Peyer's patch (tissue), 4 donors: ENCODE measurements around the gene CCDC180.

ENCODE experiments used
- CTCF ChIP-seq, 6 experiments: fragments of 450-650 bp in 4 of 6; fragments of 200-600 bp in 2 of 6; sonication (generic) in 1 of 6; IDR thresholded peaks; one replicate each; pipeline ENCODE4 v1.5.1; 2017 to 2019; ENCODE audit warnings: antibody characterized with exemption in 6 of 6, mild to moderate bottlenecking in 3 of 6, moderate library complexity in 1 of 6
- POLR2A ChIP-seq, 2 donors: fragments of 450-650 bp; IDR thresholded peaks; one replicate each; pipeline ENCODE4 v1.5.1; 2017; ENCODE audit warnings: antibody characterized with exemption in 2 of 2, mild to moderate bottlenecking in 2 of 2, moderate library complexity in 2 of 2

GRCh38 chr9:97307500-97308163, at the start of gene CCDC180:
- no peak for TF ChIP-seq CTCF (IDR thresholded peaks at IDR 0.05)
- TF ChIP-seq POLR2A (IDR thresholded peaks at IDR 0.05): no peak
